ENCODE results near the gene CYP2A6.
"Not testable (repeated sequence)": the region's sequence is repeated elsewhere in the genome, so short reads cannot be mapped to it uniquely, and the experiment has no call there.

DNA sequence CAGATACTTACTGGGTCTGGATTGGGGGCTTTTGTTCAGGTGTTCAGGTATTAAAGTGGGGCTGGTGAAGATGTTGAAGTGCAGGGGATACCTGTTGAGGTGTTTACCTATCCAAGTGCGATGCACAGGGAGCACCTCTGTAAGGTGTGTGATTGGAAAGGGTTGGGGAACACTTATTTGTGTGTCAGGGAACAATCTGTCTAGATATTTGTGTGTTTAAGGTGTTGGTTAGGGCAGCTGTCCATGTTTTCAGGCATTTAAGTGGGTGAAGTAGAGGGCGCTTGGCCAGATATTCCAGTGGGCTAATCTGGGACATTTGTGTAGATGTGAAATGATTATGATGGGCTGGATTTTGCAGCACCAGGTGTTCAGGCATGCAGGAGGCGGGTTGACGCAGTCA lies 29.1 kb upstream of the CYP2A6 start:
- TF ChIP-seq, protein P1, sequence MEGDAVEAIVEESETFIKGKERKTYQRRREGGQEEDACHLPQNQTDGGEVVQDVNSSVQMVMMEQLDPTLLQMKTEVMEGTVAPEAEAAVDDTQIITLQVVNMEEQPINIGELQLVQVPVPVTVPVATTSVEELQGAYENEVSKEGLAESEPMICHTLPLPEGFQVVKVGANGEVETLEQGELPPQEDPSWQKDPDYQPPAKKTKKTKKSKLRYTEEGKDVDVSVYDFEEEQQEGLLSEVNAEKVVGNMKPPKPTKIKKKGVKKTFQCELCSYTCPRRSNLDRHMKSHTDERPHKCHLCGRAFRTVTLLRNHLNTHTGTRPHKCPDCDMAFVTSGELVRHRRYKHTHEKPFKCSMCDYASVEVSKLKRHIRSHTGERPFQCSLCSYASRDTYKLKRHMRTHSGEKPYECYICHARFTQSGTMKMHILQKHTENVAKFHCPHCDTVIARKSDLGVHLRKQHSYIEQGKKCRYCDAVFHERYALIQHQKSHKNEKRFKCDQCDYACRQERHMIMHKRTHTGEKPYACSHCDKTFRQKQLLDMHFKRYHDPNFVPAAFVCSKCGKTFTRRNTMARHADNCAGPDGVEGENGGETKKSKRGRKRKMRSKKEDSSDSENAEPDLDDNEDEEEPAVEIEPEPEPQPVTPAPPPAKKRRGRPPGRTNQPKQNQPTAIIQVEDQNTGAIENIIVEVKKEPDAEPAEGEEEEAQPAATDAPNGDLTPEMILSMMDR (IDR thresholded peaks at IDR 0.05) = not testable (repeated sequence)
- TF ChIP-seq TAF1 (IDR thresholded peaks at IDR 0.05; ENCODE audit: borderline replicate concordance, low read depth, low read length); FOXM1 (IDR thresholded peaks at IDR 0.05; ENCODE audit: low read depth); YY1 (IDR thresholded peaks at IDR 0.05; ENCODE audit: low read depth): not testable (repeated sequence)

Measured in SK-N-SH (cell line).